ENCODE data around the gene LIPM.

Gene LIPM

GRCh38 chr10:88791924-88792323 is 10.6 kb upstream of the LIPM start:
- H3K4me1 ChIP-seq (ENCODE audit: control insufficient read depth, insufficient read depth, low read length): no peaks in the 10 kb centered on the region
- TF ChIP-seq OVOL3 (tag by site-specific recombination; IDR thresholded peaks at IDR 0.05) (no peak), CTCF (tag by site-specific recombination; IDR thresholded peaks at IDR 0.05) (peak; percentile 34; the same call in 1 of the 2 replicates)
- H3K27ac ChIP-seq (ENCODE audit: extremely low read depth, low read depth, low read length): no peak overlapping the region
- H3K4me3 ChIP-seq (ENCODE audit: low read depth, low read length): no peak overlapping the region
- H3K9me3 ChIP-seq (ENCODE audit: control insufficient read depth, insufficient read depth, low read depth, low read length): no peaks in the 10 kb centered on the region
- ChIA-PET POLR2A (no interaction called here), CTCF (interaction anchor here (0.6 to 1.2 kb wide), 13 partner anchors 11 to 1865 kb away, joined by 3 to 7 read pairs (median 4); partner anchors contain the start of gene LIPM)
- no peaks in the 10 kb centered on the region for H3K36me3 ChIP-seq (ENCODE audit: control insufficient read depth in 2 of 2, insufficient read depth in 1 of 2, low read length in 2 of 2)

- H3K4me3 ChIP-seq (ENCODE audit: low read depth, low read length): no peak overlapping the region
- CTCF ChIA-PET: interaction anchor here (0.6 to 1.1 kb wide), 8 partner anchors 17 to 1866 kb away, joined by 3 to 7 read pairs (median 4); no protein-coding TSS in a partner anchor
These were observed 9.9 kb upstream of the LIPM start for GRCh38 chr10:88792661-88793060.

GRCh38 chr10:88793712-88794299 is 8.7 kb upstream of the LIPM start:
- Histone ChIP-seq H3K9me3 (ENCODE audit: control insufficient read depth, insufficient read depth, low read depth, low read length) (no peaks in the 10 kb centered on the region), H3K4me3 (ENCODE audit: low read depth, low read length) (no peak overlapping the region), H3K4me1 (ENCODE audit: control insufficient read depth, insufficient read depth, low read length) (no peaks in the 10 kb centered on the region), H3K27ac (ENCODE audit: extremely low read depth, low read depth, low read length) (no peak overlapping the region), H3K36me3 (ENCODE audit: control insufficient read depth in 2 of 2, insufficient read depth in 1 of 2, low read length in 2 of 2) (no peaks in the 10 kb centered on the region)
- POLR2A ChIA-PET: no interaction called here
- peak; percentile 50; the same call in 1 of the 2 replicates for TF ChIP-seq PRDM1 (tag by site-specific recombination; IDR thresholded peaks at IDR 0.05)
- TF ChIP-seq ZNF658 (tag by site-specific recombination; IDR thresholded peaks at IDR 0.05): no peak
- TF ChIP-seq PRDM6 (tag by site-specific recombination; IDR thresholded peaks at IDR 0.05): 0 out of 2 replicates have a peak, but pooled peaks have one; percentile 24
- peak; percentile 40; the same call in 1 of the 2 replicates for TF ChIP-seq SP7 (tag by site-specific recombination; IDR thresholded peaks at IDR 0.05)
- no peak for TF ChIP-seq ZNF544 (tag by site-specific recombination; IDR thresholded peaks at IDR 0.05)
- TF ChIP-seq ZNF37A (tag by site-specific recombination; IDR thresholded peaks at IDR 0.05): no peak
- TF ChIP-seq ZNF280D (tag by site-specific recombination; IDR thresholded peaks at IDR 0.05): no peak
- CTCF ChIA-PET: interaction anchor here (0.7 to 1.4 kb wide), 4 partner anchors 9 to 197 kb away, joined by 3 to 10 read pairs (median 5); no protein-coding TSS in a partner anchor

More at GRCh38 chr10:88792661-88793060, 9.9 kb upstream of the LIPM start:
- H3K4me1 ChIP-seq (ENCODE audit: control insufficient read depth, insufficient read depth, low read length): no peaks in the 10 kb centered on the region
- H3K27ac ChIP-seq (ENCODE audit: extremely low read depth, low read depth, low read length): no peak overlapping the region
- H3K36me3 ChIP-seq (ENCODE audit: control insufficient read depth in 2 of 2, insufficient read depth in 1 of 2, low read length in 2 of 2): no peaks in the 10 kb centered on the region
- no peaks in the 10 kb centered on the region for H3K9me3 ChIP-seq (ENCODE audit: control insufficient read depth, insufficient read depth, low read depth, low read length)
- POLR2A ChIA-PET: interaction anchor here (0.5 kb wide), 1 partner anchor 67 kb away, joined by 3 read pairs; no protein-coding TSS in a partner anchor
- TF ChIP-seq GFI1B (tag by site-specific recombination; IDR thresholded peaks at IDR 0.05) (no peak), ZNF837 (tag by site-specific recombination; IDR thresholded peaks at IDR 0.05) (no peak)

Data from HEK293 (cell line).